H1 (cell line): Measurements from ENCODE around the gene AKAP12. TPM values are rescaled to one million over a fixed set of nuclear protein-coding genes. Genes with fewer than 3 reads are reported as not detected.

Source experiments
- ATF2 ChIP-seq: IDR thresholded peaks from 2 replicates; pipeline ENCODE4 v1.6.1; 2012; ENCODE audit warnings: low read length, inconsistent platforms
- RAD21 ChIP-seq, 2 experiments: IDR thresholded peaks in 1 of 2; conservative IDR thresholded peaks in 1 of 2; 2 replicates each; pipeline ENCODE4 v1.6.1; 2011; ENCODE audit warnings: low read depth in 2 of 2, low read length in 2 of 2, improper control_type of control experiment in 1 of 2, inconsistent platforms in 1 of 2, mild to moderate bottlenecking in 1 of 2, moderate library complexity in 1 of 2
- polyA plus RNA-seq, 7 experiments: library from polyadenylated mRNA; depleted of rRNA in 3 of 7; stranded (reverse) in 5 of 7; unstranded in 2 of 7; fragments of >200 nt in 5 of 7; fragments of 200-250 nt in 2 of 7; gene quantifications; 1 replicate in 5 of 7; 2 replicates in 1 of 7; 4 replicates in 1 of 7; pipeline versions ENCODE4 v1.2.1 to v1.2.3, GENCODE V29; 2011 to 2013; ENCODE audit warnings: missing spikeins in 2 of 7, mixed read lengths in 2 of 7
- total RNA-seq: library from RNA; stranded (reverse); fragmentation: NEBNext Ultra II Directional; extraction: Animal tissue kit (Norgen Biotek cat#: 25700); gene quantifications from 2 replicates; pipeline ENCODE4 v1.2.1, GENCODE V29; 2021
- TF ChIP-seq, protein P1 (sequence below): IDR thresholded peaks from 2 replicates; pipeline ENCODE4 v1.6.1; 2011; ENCODE audit warnings: low read length, improper control_type of control experiment

Gene AKAP12
- total and polyA plus RNA-seq, 2 of the 8 experiments (the other 6 are each of a cell fraction or from before 2014, with no cell fraction given): 14.6 to 79.2 TPM

GRCh38 chr6:151254451-151255081, 14.8 kb downstream of the AKAP12 start (continued):
- TF ChIP-seq, protein P1, sequence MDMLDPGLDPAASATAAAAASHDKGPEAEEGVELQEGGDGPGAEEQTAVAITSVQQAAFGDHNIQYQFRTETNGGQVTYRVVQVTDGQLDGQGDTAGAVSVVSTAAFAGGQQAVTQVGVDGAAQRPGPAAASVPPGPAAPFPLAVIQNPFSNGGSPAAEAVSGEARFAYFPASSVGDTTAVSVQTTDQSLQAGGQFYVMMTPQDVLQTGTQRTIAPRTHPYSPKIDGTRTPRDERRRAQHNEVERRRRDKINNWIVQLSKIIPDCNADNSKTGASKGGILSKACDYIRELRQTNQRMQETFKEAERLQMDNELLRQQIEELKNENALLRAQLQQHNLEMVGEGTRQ: no peak
- TF ChIP-seq RAD21 (IDR thresholded peaks at IDR 0.05 in 1 of 2, conservative IDR thresholded peaks at IDR 0.05 in 1 of 2; ENCODE audit: low read depth in 2 of 2, low read length in 2 of 2) (no peak), ATF2 (no peak)
- TF ChIP-seq, all 59 proteins: peak for 2
